Measurements from ENCODE around the gene RING1.

Gene RING1

GRCh38 chr6:33237741-33238140 lies 29.4 kb downstream of the RING1 start:
- TF ChIP-seq SIN3A (IDR thresholded peaks at IDR 0.05; ENCODE audit: borderline replicate concordance, insufficient read depth, low read length) (no peak), TAF1 (IDR thresholded peaks at IDR 0.05; ENCODE audit: borderline replicate concordance, insufficient read depth, low read length) (no peak), FOXP2 (optimal IDR thresholded peaks at IDR 0.05; ENCODE audit: borderline replicate concordance, extremely low read depth, extremely low read length, insufficient read depth) (no peak), REST (IDR thresholded peaks at IDR 0.05; ENCODE audit: insufficient read depth in 1 of 2, low read depth in 2 of 2, low read length in 2 of 2) (no peak), POLR2AphosphoS5 (IDR thresholded peaks at IDR 0.05; ENCODE audit: low read depth, low read length) (no peak)

GRCh38 chr6:33241968-33242367 lies 33.7 kb downstream of the RING1 start:
- TF ChIP-seq TAF1 (IDR thresholded peaks at IDR 0.05; ENCODE audit: borderline replicate concordance, insufficient read depth, low read length) (no peak), POLR2AphosphoS5 (IDR thresholded peaks at IDR 0.05; ENCODE audit: low read depth, low read length) (no peak), REST (IDR thresholded peaks at IDR 0.05; ENCODE audit: insufficient read depth in 1 of 2, low read depth in 2 of 2, low read length in 2 of 2) (no peak), FOXP2 (optimal IDR thresholded peaks at IDR 0.05; ENCODE audit: borderline replicate concordance, extremely low read depth, extremely low read length, insufficient read depth) (no peak), SIN3A (IDR thresholded peaks at IDR 0.05; ENCODE audit: borderline replicate concordance, insufficient read depth, low read length) (no peak)

GRCh38 chr6:33243476-33243875 lies 35.2 kb downstream of the RING1 start:
- TF ChIP-seq POLR2AphosphoS5 (IDR thresholded peaks at IDR 0.05; ENCODE audit: low read depth, low read length) (no peak), TAF1 (IDR thresholded peaks at IDR 0.05; ENCODE audit: borderline replicate concordance, insufficient read depth, low read length) (no peak), REST (IDR thresholded peaks at IDR 0.05; ENCODE audit: insufficient read depth in 1 of 2, low read depth in 2 of 2, low read length in 2 of 2) (no peak)

GRCh38 chr6:33247977-33248642 lies 39.8 kb downstream of the RING1 start:
- TF ChIP-seq SIN3A (IDR thresholded peaks at IDR 0.05; ENCODE audit: borderline replicate concordance, insufficient read depth, low read length) = 0 out of 2 replicates have a peak, but pooled peaks have one; percentile 53
- no peak for TF ChIP-seq REST (IDR thresholded peaks at IDR 0.05; ENCODE audit: insufficient read depth in 1 of 2, low read depth in 2 of 2, low read length in 2 of 2)
- no peak for TF ChIP-seq TAF1 (IDR thresholded peaks at IDR 0.05; ENCODE audit: borderline replicate concordance, insufficient read depth, low read length)
- no peak for TF ChIP-seq POLR2AphosphoS5 (IDR thresholded peaks at IDR 0.05; ENCODE audit: low read depth, low read length)
- TF ChIP-seq FOXP2 (optimal IDR thresholded peaks at IDR 0.05; ENCODE audit: borderline replicate concordance, extremely low read depth, extremely low read length, insufficient read depth) = peak; percentile 27

GRCh38 chr6:33248643-33248931 lies 40.3 kb downstream of the RING1 start:
- TF ChIP-seq REST (IDR thresholded peaks at IDR 0.05; ENCODE audit: insufficient read depth in 1 of 2, low read depth in 2 of 2, low read length in 2 of 2) = no peak
- peak; percentile 1 for TF ChIP-seq FOXP2 (optimal IDR thresholded peaks at IDR 0.05; ENCODE audit: borderline replicate concordance, extremely low read depth, extremely low read length, insufficient read depth)
- TF ChIP-seq TAF1 (IDR thresholded peaks at IDR 0.05; ENCODE audit: borderline replicate concordance, insufficient read depth, low read length) = no peak
- no peak for TF ChIP-seq SIN3A (IDR thresholded peaks at IDR 0.05; ENCODE audit: borderline replicate concordance, insufficient read depth, low read length)
- no peak for TF ChIP-seq POLR2AphosphoS5 (IDR thresholded peaks at IDR 0.05; ENCODE audit: low read depth, low read length)

All from PFSK-1 (cell line).